Keratinocyte (primary cell): ENCODE results near the gene MXRA8. TPM values are rescaled to one million over a fixed set of nuclear protein-coding genes. Genes with fewer than 3 reads are reported as not detected.
A peak's percentile ranks its signal among the peaks of the same experiment; 100 is the strongest.

ENCODE experiments used
- DNase-seq: peaks from one replicate; pipeline ENCODE4 v3.0.0-alpha.2; 2011; ENCODE audit warnings: low read depth, missing footprints, low spot score
- FAIRE-seq: peaks from 2 replicates; lab custom pipeline; 2011; peaks lifted over from hg19 to GRCh38; lab: Jason Lieb, UNC
- H2AFZ ChIP-seq: 2 replicates; pipeline ENCODE4 v1.6.0; 2012; ENCODE audit warnings: low read length, control low read depth, inconsistent platforms; ENCODE audit not compliant: control insufficient read depth
- H3K27ac ChIP-seq: 2 replicates; pipeline ENCODE4 v1.5.1; 2011; ENCODE audit warnings: low read length; ENCODE audit not compliant: control insufficient read depth, insufficient read depth
- H3K27me3 ChIP-seq: 3 replicates; pipeline ENCODE4 v1.6.0; 2011; ENCODE audit warnings: low read length; ENCODE audit not compliant: control insufficient read depth, insufficient read depth; ENCODE audit errors: extremely low read depth
- H3K36me3 ChIP-seq, 2 experiments: 2 replicates in 1 of 2; 3 replicates in 1 of 2; pipeline ENCODE4 v1.5.1; 2011; ENCODE audit warnings: low read length in 2 of 2, mild to moderate bottlenecking in 1 of 2; ENCODE audit not compliant: control insufficient read depth in 2 of 2, insufficient read depth in 2 of 2; ENCODE audit errors: extremely low read depth in 1 of 2
- H3K4me1 ChIP-seq: 3 replicates; pipeline ENCODE4 v1.5.1; 2011; ENCODE audit warnings: low read length; ENCODE audit not compliant: control insufficient read depth, insufficient read depth; ENCODE audit errors: extremely low read depth
- H3K4me2 ChIP-seq: 3 replicates; pipeline ENCODE4 v1.6.0; 2011; ENCODE audit warnings: low read depth, low read length; ENCODE audit not compliant: control insufficient read depth, insufficient read depth; ENCODE audit errors: extremely low read depth
- H3K4me3 ChIP-seq, 3 experiments: fragments of 200-600 bp in 1 of 3; sonication (generic) in 1 of 3; 2 replicates in 2 of 3; 3 replicates in 1 of 3; pipeline ENCODE4 v1.5.1; 2011 to 2016; ENCODE audit warnings: low read length in 3 of 3, mild to moderate bottlenecking in 3 of 3, control low read depth in 2 of 3, inconsistent platforms in 1 of 3, low read depth in 1 of 3, mixed read lengths in 1 of 3, mixed run types in 1 of 3, moderate library complexity in 1 of 3; ENCODE audit not compliant: control insufficient read depth in 2 of 3, insufficient read depth in 2 of 3; ENCODE audit errors: extremely low read depth in 1 of 3
- H3K79me2 ChIP-seq: 2 replicates; pipeline ENCODE4 v1.6.0; 2012; ENCODE audit warnings: low read length; ENCODE audit not compliant: control insufficient read depth, insufficient read depth
- H3K9ac ChIP-seq: 3 replicates; pipeline ENCODE4 v1.6.0; 2011; ENCODE audit warnings: low read length; ENCODE audit not compliant: control insufficient read depth, insufficient read depth; ENCODE audit errors: extremely low read depth
- H3K9me1 ChIP-seq: 3 replicates; pipeline ENCODE4 v1.6.0; 2011; ENCODE audit warnings: low read length; ENCODE audit not compliant: control insufficient read depth, insufficient read depth; ENCODE audit errors: extremely low read depth
- H3K9me3 ChIP-seq: 2 replicates; pipeline ENCODE4 v1.5.1; 2012; ENCODE audit warnings: low read depth, low read length; ENCODE audit not compliant: control insufficient read depth
- H4K20me1 ChIP-seq: 3 replicates; pipeline ENCODE4 v1.6.0; 2011; ENCODE audit warnings: low read length; ENCODE audit not compliant: control insufficient read depth, insufficient read depth; ENCODE audit errors: extremely low read depth
- EZH2 ChIP-seq: IDR thresholded peaks from one replicate; pipeline ENCODE4 v1.6.1; 2012; ENCODE audit warnings: inconsistent platforms, mild to moderate bottlenecking, low read length, moderate library complexity
- dilution Hi-C: fragments of 300-500 bp; cut with MboI; formaldehyde crosslinking; loops from one replicate; pipeline ENCODE4 v1.7.0; 2020; ENCODE audit warnings: low sequenced_read_pairs; ENCODE audit not compliant: extremely low pct_ligation_motif_present
- polyA plus RNA-seq, 5 experiments: library from polyadenylated mRNA; depleted of rRNA in 3 of 5; stranded (reverse) in 3 of 5; stranded (forward) in 1 of 5; unstranded in 1 of 5; fragments of >200 nt; gene quantifications; 1 replicate in 1 of 5; 2 replicates in 3 of 5; 3 replicates in 1 of 5; pipeline versions ENCODE4 v1.2.1 to v1.2.3, GENCODE V29; 2011 to 2012; ENCODE audit warnings: missing spikeins in 2 of 5, low read depth in 1 of 5, low replicate concordance in 1 of 5
- TF ChIP-seq, protein P1 (sequence below), 3 experiments: IDR thresholded peaks in 1 of 3; conservative IDR thresholded peaks in 1 of 3; optimal IDR thresholded peaks in 1 of 3; 2 replicates in 2 of 3; 3 replicates in 1 of 3; pipeline versions ENCODE3 to v1.5.1; 2011; ENCODE audit warnings: low read length in 3 of 3, mild to moderate bottlenecking in 3 of 3, moderate library complexity in 2 of 3, control low read depth in 1 of 3, inconsistent platforms in 1 of 3; ENCODE audit not compliant: insufficient read depth in 2 of 3; ENCODE audit errors: extremely low read depth in 1 of 3

MXRA8 gene
- polyA plus RNA-seq, 1 donor (not counting 4 experiments of a cell fraction or from before 2014, with no cell fraction given), result not detected

DNA sequence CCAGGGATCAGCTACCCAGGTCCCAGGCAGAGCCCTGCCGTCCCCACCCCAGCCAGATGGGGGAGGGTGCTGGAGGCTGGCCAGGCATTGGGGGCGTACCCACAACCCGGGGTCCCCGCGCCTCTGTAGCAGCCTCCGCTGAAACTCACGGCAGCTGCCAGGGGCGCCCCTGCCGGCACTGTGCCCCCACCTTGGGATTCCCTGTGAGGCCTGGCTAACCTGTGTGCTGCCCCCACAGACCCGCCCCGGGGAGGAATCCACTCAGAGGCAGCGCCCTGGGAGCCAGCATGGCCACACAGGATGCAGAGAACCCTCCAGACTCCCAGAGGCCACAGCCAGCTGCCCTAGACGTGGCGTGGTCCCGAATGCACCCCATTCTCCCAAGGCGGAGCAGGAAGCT, 13.0 kb downstream of the MXRA8 start:
- Histone ChIP-seq H3K4me1 (peaks cover 40% of the 10 kb centered on the region), H3K4me3 (peak overlapping the region; percentile 24 to 47 (median 44)), H3K9me1 (no peaks in the 10 kb centered on the region), H3K36me3 (peaks cover 8 to 17% of the 10 kb centered on the region in 2 experiments), H3K4me2 (peak overlapping the region; percentile 94), H3K27ac (peak overlapping the region; percentile 92), H3K79me2 (peaks cover 82% of the 10 kb centered on the region), H3K9ac (peak overlapping the region; percentile 79), H2AFZ (no peak overlapping the region), H3K27me3 (no peaks in the 10 kb centered on the region), H3K9me3 (no peaks in the 10 kb centered on the region), H4K20me1 (peaks cover 8% of the 10 kb centered on the region)
- TF ChIP-seq, protein P1, sequence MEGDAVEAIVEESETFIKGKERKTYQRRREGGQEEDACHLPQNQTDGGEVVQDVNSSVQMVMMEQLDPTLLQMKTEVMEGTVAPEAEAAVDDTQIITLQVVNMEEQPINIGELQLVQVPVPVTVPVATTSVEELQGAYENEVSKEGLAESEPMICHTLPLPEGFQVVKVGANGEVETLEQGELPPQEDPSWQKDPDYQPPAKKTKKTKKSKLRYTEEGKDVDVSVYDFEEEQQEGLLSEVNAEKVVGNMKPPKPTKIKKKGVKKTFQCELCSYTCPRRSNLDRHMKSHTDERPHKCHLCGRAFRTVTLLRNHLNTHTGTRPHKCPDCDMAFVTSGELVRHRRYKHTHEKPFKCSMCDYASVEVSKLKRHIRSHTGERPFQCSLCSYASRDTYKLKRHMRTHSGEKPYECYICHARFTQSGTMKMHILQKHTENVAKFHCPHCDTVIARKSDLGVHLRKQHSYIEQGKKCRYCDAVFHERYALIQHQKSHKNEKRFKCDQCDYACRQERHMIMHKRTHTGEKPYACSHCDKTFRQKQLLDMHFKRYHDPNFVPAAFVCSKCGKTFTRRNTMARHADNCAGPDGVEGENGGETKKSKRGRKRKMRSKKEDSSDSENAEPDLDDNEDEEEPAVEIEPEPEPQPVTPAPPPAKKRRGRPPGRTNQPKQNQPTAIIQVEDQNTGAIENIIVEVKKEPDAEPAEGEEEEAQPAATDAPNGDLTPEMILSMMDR (optimal IDR thresholded peaks at IDR 0.05 in 1 of 3, IDR thresholded peaks at IDR 0.05 in 1 of 3, conservative IDR thresholded peaks at IDR 0.05 in 1 of 3; ENCODE audit: extremely low read depth in 1 of 3, insufficient read depth in 2 of 3, low read length in 3 of 3), result no peak
- no peak for TF ChIP-seq EZH2
- FAIRE-seq (no peak), DNase-seq (no peak)
- dilution Hi-C loops, result no loop called here

DNA sequence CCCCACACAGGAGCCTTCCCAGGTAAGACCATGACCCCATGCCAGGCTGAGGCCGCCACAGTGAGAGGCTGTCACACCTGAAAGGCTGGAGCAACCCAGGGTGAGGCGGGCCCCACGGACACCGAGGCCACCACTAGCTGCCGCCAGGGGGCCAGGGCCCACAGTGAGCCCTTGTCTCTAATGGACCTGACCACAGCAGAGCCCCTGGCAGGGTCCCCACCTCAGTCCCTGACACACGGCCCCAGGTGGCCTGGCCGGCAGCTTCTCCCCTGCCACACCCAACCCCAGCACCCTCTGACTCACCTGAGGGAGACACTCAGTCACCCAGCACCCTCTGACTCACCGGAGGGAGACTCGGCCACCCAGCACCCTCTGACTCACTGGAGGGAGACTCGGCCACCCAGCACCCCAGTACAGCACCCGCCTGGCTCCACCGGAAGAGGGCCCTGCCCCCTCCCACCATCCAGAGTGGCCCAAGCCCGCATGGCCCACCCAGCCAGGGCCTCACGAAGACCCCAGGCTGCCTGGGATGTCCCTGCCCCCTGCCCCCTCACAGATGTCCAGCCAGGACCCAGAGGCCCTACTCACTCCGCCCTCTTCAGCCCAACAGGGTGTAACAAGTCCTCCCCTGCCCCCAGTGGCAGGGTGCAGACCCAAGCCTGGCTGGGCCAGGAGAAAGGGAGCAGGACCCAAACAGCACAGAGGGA, 13.5 kb downstream of the MXRA8 start:
- no peak overlapping the region for H2AFZ ChIP-seq
- peaks cover 11% of the 10 kb centered on the region for H4K20me1 ChIP-seq
- peak overlapping the region; percentile 79 for H3K9ac ChIP-seq
- no peaks in the 10 kb centered on the region for H3K9me3 ChIP-seq
- FAIRE-seq (peak; percentile 87), DNase-seq (peak; percentile 97)
- H3K79me2 ChIP-seq, result peaks cover 83% of the 10 kb centered on the region
- H3K27me3 ChIP-seq, result no peaks in the 10 kb centered on the region
- H3K4me1 ChIP-seq, result peaks cover 40% of the 10 kb centered on the region
- H3K36me3 ChIP-seq, result peaks cover 8 to 19% of the 10 kb centered on the region in 2 experiments
- H3K4me3 ChIP-seq, result peak overlapping the region; percentile 31 to 63 (median 36)
- no peak for TF ChIP-seq EZH2
- TF ChIP-seq, protein P1 (optimal IDR thresholded peaks at IDR 0.05 in 1 of 3, IDR thresholded peaks at IDR 0.05 in 1 of 3, conservative IDR thresholded peaks at IDR 0.05 in 1 of 3; ENCODE audit: extremely low read depth in 1 of 3, insufficient read depth in 2 of 3, low read length in 3 of 3), result peak in 1 of 3 experiments; percentile 46
- dilution Hi-C loops, result no loop called here
- H3K9me1 ChIP-seq, result no peaks in the 10 kb centered on the region
- H3K4me2 ChIP-seq, result peak overlapping the region; percentile 94
- H3K27ac ChIP-seq, result peak overlapping the region; percentile 92
